OCI-LY3 (cell line): ENCODE measurements around the gene LSR.

ENCODE experiments used
- H2AFZ ChIP-seq: fragments of 200-600, 300-600 bp; shearing (Covaris generic); 2 replicates; pipeline ENCODE4 v1.6.0; 2014; ENCODE audit warnings: antibody characterized with exemption, low read depth, low read length
- H3K27ac ChIP-seq: fragments of 200-600, 300-600 bp; sonication (generic); 2 replicates; pipeline ENCODE4 v1.5.1; 2014; ENCODE audit warnings: mild to moderate bottlenecking, low read length, moderate library complexity, mixed read lengths
- H3K27me3 ChIP-seq: fragments of 200-600, 300-600 bp; sonication (generic); 2 replicates; pipeline ENCODE4 v1.6.1; 2014; ENCODE audit warnings: low read depth, low read length, mixed read lengths
- H3K36me3 ChIP-seq: fragments of 200-600, 300-600 bp; sonication (generic); replicated peaks from 2 replicates; pipeline ENCODE3; 2014; ENCODE audit warnings: low read depth, low read length, mixed read lengths
- H3K4me1 ChIP-seq: fragments of 300-600, 200-600 bp; sonication (generic); 2 replicates; pipeline ENCODE4 v1.6.1; 2014; ENCODE audit warnings: low read length, mixed read lengths
- H3K4me2 ChIP-seq: fragments of 200-600, 300-600 bp; sonication (generic); 2 replicates; pipeline ENCODE4 v1.6.1; 2014; ENCODE audit warnings: low read length, mixed read lengths
- H3K4me3 ChIP-seq: fragments of 300-600, 200-600 bp; sonication (generic); 2 replicates; pipeline ENCODE4 v1.5.1; 2014; ENCODE audit warnings: antibody characterized with exemption, mild to moderate bottlenecking, low read length, moderate library complexity
- H3K79me2 ChIP-seq: fragments of 300-600, 200-600 bp; shearing (Covaris generic); 2 replicates; pipeline ENCODE4 v1.6.1; 2014; ENCODE audit warnings: mild to moderate bottlenecking, low read length, mixed read lengths
- H3K9ac ChIP-seq: fragments of 300-600, 200-600 bp; shearing (Covaris generic); 2 replicates; pipeline ENCODE4 v1.6.0; 2014; ENCODE audit warnings: mild to moderate bottlenecking, low read length, moderate library complexity
- H3K9me3 ChIP-seq: fragments of 200-600, 300-600 bp; shearing (Covaris generic); 2 replicates; pipeline ENCODE4 v1.6.1; 2014; ENCODE audit warnings: low read length, mixed read lengths; ENCODE audit not compliant: insufficient read depth
- H4K20me1 ChIP-seq: fragments of 200-600, 300-600 bp; sonication (generic); 2 replicates; pipeline ENCODE4 v1.6.1; 2016; ENCODE audit warnings: low read length, mixed read lengths; ENCODE audit not compliant: insufficient read depth
- CTCF ChIP-seq: fragments of 200-600, 300-600 bp; sonication (generic); IDR thresholded peaks from 2 replicates; pipeline ENCODE4 v1.5.1; 2014; ENCODE audit warnings: antibody characterized with exemption, low read length, low read depth
- EZH2phosphoT487 ChIP-seq: fragments of 200-600 bp; shearing (Covaris generic); IDR thresholded peaks from 2 replicates; pipeline ENCODE4 v1.6.1; 2018; ENCODE audit warnings: antibody characterized with exemption, mixed run types, low read depth

The LSR gene

GRCh38 chr19:35267353-35267817 is 18.6 kb downstream of the LSR start:
- H3K27ac ChIP-seq = peak overlapping the region; percentile 73
- peak overlapping the region; percentile 82 for H3K4me2 ChIP-seq
- peaks cover 33% of the 10 kb centered on the region for H3K4me1 ChIP-seq
- TF ChIP-seq CTCF = no peak
- TF ChIP-seq EZH2phosphoT487 = no peak
- H3K79me2 ChIP-seq = peaks cover 18% of the 10 kb centered on the region
- H3K27me3 ChIP-seq = no peaks in the 10 kb centered on the region
- H3K9ac ChIP-seq = peak overlapping the region; percentile 98
- no peaks in the 10 kb centered on the region for H4K20me1 ChIP-seq
- peak overlapping the region; percentile 32; the same call in 1 of the 2 replicates for H2AFZ ChIP-seq
- peak overlapping the region; percentile 90 for H3K4me3 ChIP-seq
- no peaks in the 10 kb centered on the region for H3K9me3 ChIP-seq
- H3K36me3 ChIP-seq = peaks cover 27% of the 10 kb centered on the region

GRCh38 chr19:35267818-35268535 is 19.2 kb downstream of the LSR start:
- Histone ChIP-seq H3K4me2 (peak overlapping the region; percentile 82), H3K4me1 (peaks cover 39% of the 10 kb centered on the region), H3K9ac (peak overlapping the region; percentile 98), H3K4me3 (peak overlapping the region; percentile 90), H3K36me3 (peaks cover 32% of the 10 kb centered on the region), H2AFZ (peak overlapping the region; percentile 32; the same call in 1 of the 2 replicates), H4K20me1 (no peaks in the 10 kb centered on the region), H3K79me2 (peaks cover 18% of the 10 kb centered on the region), H3K27ac (peak overlapping the region; percentile 73), H3K9me3 (no peaks in the 10 kb centered on the region), H3K27me3 (no peaks in the 10 kb centered on the region)
- TF ChIP-seq EZH2phosphoT487 (no peak), CTCF (no peak)

GRCh38 chr19:35268536-35269437 is 20.0 kb downstream of the LSR start, which contains the start of gene USF2:
TSS of gene USF2 (plus strand) at chr19:35268962. CDS start at chr19:35269102, 140 bp downstream.
- peaks cover 47% of the 10 kb centered on the region for H3K4me1 ChIP-seq
- TF ChIP-seq EZH2phosphoT487 (no peak), CTCF (no peak)
- H3K27me3 ChIP-seq = no peaks in the 10 kb centered on the region
- H3K4me3 ChIP-seq = peak within 1 kb of the TSS; percentile 90
- H2AFZ ChIP-seq = peak within 1 kb of the TSS; percentile 32; the same call in 1 of the 2 replicates
- peaks cover 18% of the 10 kb centered on the region for H3K79me2 ChIP-seq
- H3K9me3 ChIP-seq = no peaks in the 10 kb centered on the region
- peak within 1 kb of the TSS; percentile 98 for H3K9ac ChIP-seq
- H3K27ac ChIP-seq = peak within 1 kb of the TSS; percentile 73
- no peaks in the 10 kb centered on the region for H4K20me1 ChIP-seq
- H3K4me2 ChIP-seq = peak within 1 kb of the TSS; percentile 82
- peaks cover 40% of the 10 kb centered on the region for H3K36me3 ChIP-seq
